ENCODE measurements around the gene COMMD7. TPM values are rescaled to one million over a fixed set of nuclear protein-coding genes. Genes with fewer than 3 reads are reported as not detected.

Gene COMMD7
- total and polyA plus RNA-seq, 9 of the 15 experiments (the other 6 are each of a cell fraction or from before 2014, with no cell fraction given) = 11.9 to 69.1 (median 34.7) TPM

DNA sequence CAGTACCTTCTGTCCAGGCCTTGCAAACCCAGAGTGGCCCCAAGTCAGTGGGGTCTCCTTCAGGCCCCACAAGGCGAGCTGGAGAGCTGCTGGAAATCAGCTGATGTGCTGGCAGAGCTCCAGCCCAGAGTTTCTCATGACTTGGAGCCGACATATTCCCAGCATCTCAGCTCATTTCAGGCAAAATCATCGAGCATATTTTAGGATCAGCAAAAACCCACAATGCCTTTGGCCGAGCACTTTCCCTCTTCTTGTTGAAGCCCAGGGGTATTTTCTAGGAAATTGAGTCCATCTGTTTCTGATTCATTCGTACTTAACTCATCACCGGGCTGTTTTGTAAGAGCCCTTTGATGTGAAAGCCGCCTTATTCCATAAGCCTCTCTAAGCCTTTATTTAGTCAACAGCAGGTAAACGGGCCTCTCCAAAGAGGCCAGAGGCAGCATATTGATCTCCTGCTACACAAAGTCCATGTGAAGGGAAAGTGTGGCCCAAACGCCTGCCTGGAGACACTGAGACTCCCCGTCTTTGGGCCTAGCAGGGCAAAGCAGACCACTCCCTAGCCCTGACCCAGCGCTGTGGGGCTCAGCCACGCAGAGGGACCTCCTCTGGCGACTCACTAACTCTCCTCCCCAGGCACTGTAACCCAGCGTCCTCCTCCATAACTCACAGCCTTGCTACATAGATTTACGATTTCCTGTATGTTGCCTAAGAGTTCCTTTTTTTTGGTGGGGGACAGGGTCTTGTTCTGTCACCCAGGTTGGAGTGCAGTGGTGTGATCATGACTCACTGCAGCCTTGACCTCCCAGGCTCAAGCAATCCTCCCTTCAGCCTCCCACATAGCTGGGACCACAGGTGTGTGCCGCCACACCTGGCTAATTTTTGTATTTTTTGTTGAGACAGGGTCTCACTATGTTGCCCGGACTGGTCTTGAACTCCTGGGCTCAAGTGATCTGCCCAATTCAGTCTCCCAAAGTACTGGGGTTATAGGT, 57.4 kb downstream of the COMMD7 start (continued):
- TF ChIP-seq STAT5B (CRISPR knock-in tag; IDR thresholded peaks at IDR 0.05) (no peak), MAFG (tag; conservative IDR thresholded peaks at IDR 0.05) (no peak), U2AF1 (optimal IDR thresholded peaks at IDR 0.05; ENCODE audit: low read depth, low read length) (no peak), ZNF551 (CRISPR knock-in tag; IDR thresholded peaks at IDR 0.05) (no peak), TGIF2 (CRISPR knock-in tag; IDR thresholded peaks at IDR 0.05) (no peak), PTTG1 (tag; IDR thresholded peaks at IDR 0.05; ENCODE audit: low read depth) (no peak), ZNF121 (CRISPR knock-in tag; conservative IDR thresholded peaks at IDR 0.05) (no peak), EHMT2 (IDR thresholded peaks at IDR 0.05) (no peak), NFIC (IDR thresholded peaks at IDR 0.05) (peak; percentile 84)
- TF ChIP-seq, protein P1, sequence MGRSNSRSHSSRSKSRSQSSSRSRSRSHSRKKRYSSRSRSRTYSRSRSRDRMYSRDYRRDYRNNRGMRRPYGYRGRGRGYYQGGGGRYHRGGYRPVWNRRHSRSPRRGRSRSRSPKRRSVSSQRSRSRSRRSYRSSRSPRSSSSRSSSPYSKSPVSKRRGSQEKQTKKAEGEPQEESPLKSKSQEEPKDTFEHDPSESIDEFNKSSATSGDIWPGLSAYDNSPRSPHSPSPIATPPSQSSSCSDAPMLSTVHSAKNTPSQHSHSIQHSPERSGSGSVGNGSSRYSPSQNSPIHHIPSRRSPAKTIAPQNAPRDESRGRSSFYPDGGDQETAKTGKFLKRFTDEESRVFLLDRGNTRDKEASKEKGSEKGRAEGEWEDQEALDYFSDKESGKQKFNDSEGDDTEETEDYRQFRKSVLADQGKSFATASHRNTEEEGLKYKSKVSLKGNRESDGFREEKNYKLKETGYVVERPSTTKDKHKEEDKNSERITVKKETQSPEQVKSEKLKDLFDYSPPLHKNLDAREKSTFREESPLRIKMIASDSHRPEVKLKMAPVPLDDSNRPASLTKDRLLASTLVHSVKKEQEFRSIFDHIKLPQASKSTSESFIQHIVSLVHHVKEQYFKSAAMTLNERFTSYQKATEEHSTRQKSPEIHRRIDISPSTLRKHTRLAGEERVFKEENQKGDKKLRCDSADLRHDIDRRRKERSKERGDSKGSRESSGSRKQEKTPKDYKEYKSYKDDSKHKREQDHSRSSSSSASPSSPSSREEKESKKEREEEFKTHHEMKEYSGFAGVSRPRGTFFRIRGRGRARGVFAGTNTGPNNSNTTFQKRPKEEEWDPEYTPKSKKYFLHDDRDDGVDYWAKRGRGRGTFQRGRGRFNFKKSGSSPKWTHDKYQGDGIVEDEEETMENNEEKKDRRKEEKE (IDR thresholded peaks at IDR 0.05; ENCODE audit: borderline replicate concordance in 1 of 2, control insufficient read depth in 1 of 2, low read depth in 2 of 2, low read length in 1 of 2) = no peak
- TF ChIP-seq, protein P2, sequence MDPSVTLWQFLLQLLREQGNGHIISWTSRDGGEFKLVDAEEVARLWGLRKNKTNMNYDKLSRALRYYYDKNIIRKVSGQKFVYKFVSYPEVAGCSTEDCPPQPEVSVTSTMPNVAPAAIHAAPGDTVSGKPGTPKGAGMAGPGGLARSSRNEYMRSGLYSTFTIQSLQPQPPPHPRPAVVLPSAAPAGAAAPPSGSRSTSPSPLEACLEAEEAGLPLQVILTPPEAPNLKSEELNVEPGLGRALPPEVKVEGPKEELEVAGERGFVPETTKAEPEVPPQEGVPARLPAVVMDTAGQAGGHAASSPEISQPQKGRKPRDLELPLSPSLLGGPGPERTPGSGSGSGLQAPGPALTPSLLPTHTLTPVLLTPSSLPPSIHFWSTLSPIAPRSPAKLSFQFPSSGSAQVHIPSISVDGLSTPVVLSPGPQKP (CRISPR knock-in tag; IDR thresholded peaks at IDR 0.05) = no peak
- TF ChIP-seq, protein P3, sequence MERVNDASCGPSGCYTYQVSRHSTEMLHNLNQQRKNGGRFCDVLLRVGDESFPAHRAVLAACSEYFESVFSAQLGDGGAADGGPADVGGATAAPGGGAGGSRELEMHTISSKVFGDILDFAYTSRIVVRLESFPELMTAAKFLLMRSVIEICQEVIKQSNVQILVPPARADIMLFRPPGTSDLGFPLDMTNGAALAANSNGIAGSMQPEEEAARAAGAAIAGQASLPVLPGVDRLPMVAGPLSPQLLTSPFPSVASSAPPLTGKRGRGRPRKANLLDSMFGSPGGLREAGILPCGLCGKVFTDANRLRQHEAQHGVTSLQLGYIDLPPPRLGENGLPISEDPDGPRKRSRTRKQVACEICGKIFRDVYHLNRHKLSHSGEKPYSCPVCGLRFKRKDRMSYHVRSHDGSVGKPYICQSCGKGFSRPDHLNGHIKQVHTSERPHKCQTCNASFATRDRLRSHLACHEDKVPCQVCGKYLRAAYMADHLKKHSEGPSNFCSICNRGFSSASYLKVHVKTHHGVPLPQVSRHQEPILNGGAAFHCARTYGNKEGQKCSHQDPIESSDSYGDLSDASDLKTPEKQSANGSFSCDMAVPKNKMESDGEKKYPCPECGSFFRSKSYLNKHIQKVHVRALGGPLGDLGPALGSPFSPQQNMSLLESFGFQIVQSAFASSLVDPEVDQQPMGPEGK (CRISPR knock-in tag; IDR thresholded peaks at IDR 0.05; ENCODE audit: borderline replicate concordance) = no peak
- TF ChIP-seq, protein P4, sequence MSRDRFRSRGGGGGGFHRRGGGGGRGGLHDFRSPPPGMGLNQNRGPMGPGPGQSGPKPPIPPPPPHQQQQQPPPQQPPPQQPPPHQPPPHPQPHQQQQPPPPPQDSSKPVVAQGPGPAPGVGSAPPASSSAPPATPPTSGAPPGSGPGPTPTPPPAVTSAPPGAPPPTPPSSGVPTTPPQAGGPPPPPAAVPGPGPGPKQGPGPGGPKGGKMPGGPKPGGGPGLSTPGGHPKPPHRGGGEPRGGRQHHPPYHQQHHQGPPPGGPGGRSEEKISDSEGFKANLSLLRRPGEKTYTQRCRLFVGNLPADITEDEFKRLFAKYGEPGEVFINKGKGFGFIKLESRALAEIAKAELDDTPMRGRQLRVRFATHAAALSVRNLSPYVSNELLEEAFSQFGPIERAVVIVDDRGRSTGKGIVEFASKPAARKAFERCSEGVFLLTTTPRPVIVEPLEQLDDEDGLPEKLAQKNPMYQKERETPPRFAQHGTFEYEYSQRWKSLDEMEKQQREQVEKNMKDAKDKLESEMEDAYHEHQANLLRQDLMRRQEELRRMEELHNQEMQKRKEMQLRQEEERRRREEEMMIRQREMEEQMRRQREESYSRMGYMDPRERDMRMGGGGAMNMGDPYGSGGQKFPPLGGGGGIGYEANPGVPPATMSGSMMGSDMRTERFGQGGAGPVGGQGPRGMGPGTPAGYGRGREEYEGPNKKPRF (IDR thresholded peaks at IDR 0.05; ENCODE audit: low read depth, low read length) = no peak
- TF ChIP-seq, protein P5, sequence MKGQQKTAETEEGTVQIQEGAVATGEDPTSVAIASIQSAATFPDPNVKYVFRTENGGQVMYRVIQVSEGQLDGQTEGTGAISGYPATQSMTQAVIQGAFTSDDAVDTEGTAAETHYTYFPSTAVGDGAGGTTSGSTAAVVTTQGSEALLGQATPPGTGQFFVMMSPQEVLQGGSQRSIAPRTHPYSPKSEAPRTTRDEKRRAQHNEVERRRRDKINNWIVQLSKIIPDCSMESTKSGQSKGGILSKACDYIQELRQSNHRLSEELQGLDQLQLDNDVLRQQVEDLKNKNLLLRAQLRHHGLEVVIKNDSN (CRISPR knock-in tag; IDR thresholded peaks at IDR 0.05) = no peak
- TF ChIP-seq, protein P6, sequence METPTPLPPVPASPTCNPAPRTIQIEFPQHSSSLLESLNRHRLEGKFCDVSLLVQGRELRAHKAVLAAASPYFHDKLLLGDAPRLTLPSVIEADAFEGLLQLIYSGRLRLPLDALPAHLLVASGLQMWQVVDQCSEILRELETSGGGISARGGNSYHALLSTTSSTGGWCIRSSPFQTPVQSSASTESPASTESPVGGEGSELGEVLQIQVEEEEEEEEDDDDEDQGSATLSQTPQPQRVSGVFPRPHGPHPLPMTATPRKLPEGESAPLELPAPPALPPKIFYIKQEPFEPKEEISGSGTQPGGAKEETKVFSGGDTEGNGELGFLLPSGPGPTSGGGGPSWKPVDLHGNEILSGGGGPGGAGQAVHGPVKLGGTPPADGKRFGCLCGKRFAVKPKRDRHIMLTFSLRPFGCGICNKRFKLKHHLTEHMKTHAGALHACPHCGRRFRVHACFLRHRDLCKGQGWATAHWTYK (CRISPR knock-in tag; IDR thresholded peaks at IDR 0.05) = no peak
